Measurements from ENCODE around the gene FBXL7. TPM values are rescaled to one million over a fixed set of nuclear protein-coding genes. Genes with fewer than 3 reads are reported as not detected.

Gene FBXL7
- total RNA-seq, 4 donors from 2014 or later: 1.9 to 5.9 (median 3.0) TPM

DNA sequence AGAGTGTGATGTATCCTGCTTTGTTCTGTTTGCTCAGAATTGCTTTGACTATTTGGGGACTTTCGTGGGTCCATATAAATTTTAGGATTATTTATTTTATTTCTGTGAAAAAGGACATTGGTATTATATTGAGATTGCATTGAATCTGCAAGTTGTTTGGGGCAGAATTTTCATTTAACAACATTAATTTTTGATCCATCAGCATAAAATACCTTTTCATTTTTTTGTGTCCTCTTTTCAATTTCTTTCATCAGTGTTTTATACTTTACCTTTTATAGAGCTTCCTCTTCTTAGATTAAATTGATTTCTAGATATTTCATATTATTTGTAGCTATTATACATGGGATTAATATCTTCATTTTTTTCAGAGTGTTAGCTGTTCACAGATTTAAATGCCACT, 40.8 kb upstream of the FBXL7 start:
- TF ChIP-seq, protein P1, sequence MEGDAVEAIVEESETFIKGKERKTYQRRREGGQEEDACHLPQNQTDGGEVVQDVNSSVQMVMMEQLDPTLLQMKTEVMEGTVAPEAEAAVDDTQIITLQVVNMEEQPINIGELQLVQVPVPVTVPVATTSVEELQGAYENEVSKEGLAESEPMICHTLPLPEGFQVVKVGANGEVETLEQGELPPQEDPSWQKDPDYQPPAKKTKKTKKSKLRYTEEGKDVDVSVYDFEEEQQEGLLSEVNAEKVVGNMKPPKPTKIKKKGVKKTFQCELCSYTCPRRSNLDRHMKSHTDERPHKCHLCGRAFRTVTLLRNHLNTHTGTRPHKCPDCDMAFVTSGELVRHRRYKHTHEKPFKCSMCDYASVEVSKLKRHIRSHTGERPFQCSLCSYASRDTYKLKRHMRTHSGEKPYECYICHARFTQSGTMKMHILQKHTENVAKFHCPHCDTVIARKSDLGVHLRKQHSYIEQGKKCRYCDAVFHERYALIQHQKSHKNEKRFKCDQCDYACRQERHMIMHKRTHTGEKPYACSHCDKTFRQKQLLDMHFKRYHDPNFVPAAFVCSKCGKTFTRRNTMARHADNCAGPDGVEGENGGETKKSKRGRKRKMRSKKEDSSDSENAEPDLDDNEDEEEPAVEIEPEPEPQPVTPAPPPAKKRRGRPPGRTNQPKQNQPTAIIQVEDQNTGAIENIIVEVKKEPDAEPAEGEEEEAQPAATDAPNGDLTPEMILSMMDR (IDR thresholded peaks at IDR 0.05): no peak
- TF ChIP-seq POLR2A (IDR thresholded peaks at IDR 0.05): no peak
- no peak for DNase-seq (ENCODE audit: low spot score in 2 of 2)
- Histone ChIP-seq H3K4me3 (no peak overlapping the region), H3K9me3 (no peaks in the 10 kb centered on the region), H3K4me1 (no peaks in the 10 kb centered on the region), H3K27ac (no peak overlapping the region), H3K27me3 (no peaks in the 10 kb centered on the region), H3K36me3 (no peaks in the 10 kb centered on the region)
- WGBS: 91% methylated on average over 1 of the region's 1 CpG

DNA sequence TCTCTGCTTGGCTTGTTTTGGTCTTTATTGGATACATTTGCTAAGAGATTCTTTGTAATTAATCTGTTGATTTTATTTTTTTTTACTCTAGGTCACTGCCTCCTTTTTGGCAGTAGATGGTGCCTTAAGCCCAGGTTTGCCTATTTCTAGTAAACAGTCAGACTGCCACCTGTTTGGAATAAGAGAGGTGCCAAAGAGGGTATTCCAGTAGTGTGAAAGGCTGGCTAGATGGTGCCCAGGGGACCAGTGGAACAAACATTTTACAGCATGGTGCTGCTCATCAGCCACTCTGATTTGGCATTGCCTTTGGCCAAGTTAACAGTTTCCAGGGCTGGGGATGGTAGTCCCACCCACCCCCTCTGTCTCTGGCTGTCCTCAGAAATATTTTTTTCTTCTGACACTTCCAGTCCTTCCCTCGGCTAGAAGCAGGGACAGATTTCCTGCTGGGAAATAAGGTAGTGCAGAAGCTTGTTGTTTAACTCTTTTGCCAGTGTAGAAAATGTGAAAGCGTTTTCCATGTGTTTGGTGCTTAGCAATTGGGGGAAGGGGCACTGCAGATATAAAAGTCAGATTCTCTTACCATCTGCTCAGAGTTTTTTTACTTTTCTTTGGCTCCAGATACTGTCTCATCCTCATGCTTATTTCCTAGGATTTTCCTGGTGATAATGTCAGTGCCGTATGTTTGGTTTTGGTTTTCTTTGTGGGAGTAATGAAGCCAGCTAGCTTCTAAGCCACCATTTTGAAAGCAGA, 36.6 kb upstream of the FBXL7 start:
- H3K36me3 ChIP-seq: no peaks in the 10 kb centered on the region
- no peaks in the 10 kb centered on the region for H3K4me1 ChIP-seq
- no peaks in the 10 kb centered on the region for H3K9me3 ChIP-seq
- H3K27me3 ChIP-seq: no peaks in the 10 kb centered on the region
- no peak for DNase-seq (ENCODE audit: low spot score in 2 of 2)
- no peak overlapping the region for H3K27ac ChIP-seq
- H3K4me3 ChIP-seq: no peak overlapping the region
- TF ChIP-seq POLR2A (IDR thresholded peaks at IDR 0.05) (no peak), POLR2AphosphoS5 (IDR thresholded peaks at IDR 0.05) (no peak), EP300 (IDR thresholded peaks at IDR 0.05) (no peak)
- TF ChIP-seq, protein P1 (IDR thresholded peaks at IDR 0.05): no peak
- WGBS: 63% methylated on average over 3 of the region's 3 CpGs

DNA sequence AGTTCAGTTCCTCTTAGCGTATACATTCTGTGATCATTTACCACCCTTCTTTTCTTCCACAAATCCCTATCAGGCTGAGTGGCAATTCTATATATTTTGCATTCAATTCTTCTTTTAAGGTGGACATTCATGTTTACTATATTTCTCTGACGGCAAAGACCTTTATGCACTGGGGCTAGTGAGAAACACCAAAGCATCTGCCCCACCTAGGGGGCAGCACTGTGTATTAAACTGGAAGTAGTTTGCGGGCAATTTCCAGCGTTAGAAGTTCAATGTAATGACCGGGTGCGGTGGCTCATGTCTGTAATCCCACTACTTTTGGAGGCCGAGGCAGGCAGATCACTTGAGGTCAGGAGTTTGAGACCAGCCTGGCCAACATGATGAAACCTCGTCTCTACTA, 27.9 kb upstream of the FBXL7 start:
- Histone ChIP-seq H3K27me3 (no peaks in the 10 kb centered on the region), H3K4me3 (no peak overlapping the region), H3K9me3 (no peaks in the 10 kb centered on the region), H3K4me1 (no peaks in the 10 kb centered on the region), H3K36me3 (no peaks in the 10 kb centered on the region), H3K27ac (no peak overlapping the region)
- 98% methylated on average over 8 of the region's 8 CpGs for WGBS
- DNase-seq (ENCODE audit: low spot score in 2 of 2): no peak
- TF ChIP-seq POLR2AphosphoS5 (IDR thresholded peaks at IDR 0.05) (no peak), EP300 (IDR thresholded peaks at IDR 0.05) (no peak), POLR2A (IDR thresholded peaks at IDR 0.05) (no peak)
- TF ChIP-seq, protein P1 (IDR thresholded peaks at IDR 0.05): no peak

DNA sequence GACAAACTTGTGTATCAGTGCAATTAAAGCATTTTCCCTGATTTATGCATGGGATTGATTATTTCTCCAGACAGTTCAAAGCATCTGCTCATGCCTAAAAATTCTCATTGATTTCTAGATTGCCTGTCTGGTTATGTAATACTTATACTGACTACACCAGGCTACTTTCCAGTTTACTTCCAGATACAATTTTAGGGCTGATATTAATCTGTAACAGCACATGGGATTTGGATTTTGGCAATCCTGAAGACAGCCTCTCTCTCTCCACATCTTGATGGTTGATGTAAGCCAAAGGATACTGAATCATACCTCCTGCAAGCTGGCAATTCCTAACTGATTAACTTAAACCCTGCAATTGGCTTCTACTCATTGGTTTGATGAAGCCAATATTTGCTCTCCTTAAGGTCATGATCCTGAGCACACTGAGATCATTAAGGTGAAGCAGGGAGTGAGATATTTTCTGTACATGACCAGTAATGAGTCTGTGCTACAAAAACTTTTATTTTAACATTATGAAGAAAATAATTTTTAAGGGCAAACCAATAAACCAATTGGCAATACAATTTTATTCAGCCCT, 25.7 kb upstream of the FBXL7 start:
- no peak for DNase-seq (ENCODE audit: low spot score in 2 of 2)
- no peak for TF ChIP-seq POLR2AphosphoS5 (IDR thresholded peaks at IDR 0.05)
- no peak for TF ChIP-seq EP300 (IDR thresholded peaks at IDR 0.05)
- TF ChIP-seq, protein P1 (IDR thresholded peaks at IDR 0.05): no peak
- no peak for TF ChIP-seq POLR2A (IDR thresholded peaks at IDR 0.05)
- no peaks in the 10 kb centered on the region for H3K4me1 ChIP-seq
- no peaks in the 10 kb centered on the region for H3K9me3 ChIP-seq
- no peaks in the 10 kb centered on the region for H3K27me3 ChIP-seq
- no peak overlapping the region for H3K4me3 ChIP-seq
- H3K36me3 ChIP-seq: no peaks in the 10 kb centered on the region
- no peak overlapping the region for H3K27ac ChIP-seq

- no peaks in the 10 kb centered on the region for H3K27me3 ChIP-seq
- no peaks in the 10 kb centered on the region for H3K4me1 ChIP-seq
- TF ChIP-seq EP300 (IDR thresholded peaks at IDR 0.05) (no peak), POLR2AphosphoS5 (IDR thresholded peaks at IDR 0.05) (no peak), POLR2A (IDR thresholded peaks at IDR 0.05) (no peak)
- TF ChIP-seq, protein P1 (IDR thresholded peaks at IDR 0.05): no peak
- H3K27ac ChIP-seq: no peak overlapping the region
- WGBS: 75% methylated on average over 7 of the region's 7 CpGs
- no peak for DNase-seq (ENCODE audit: low spot score in 2 of 2)
- H3K36me3 ChIP-seq: no peaks in the 10 kb centered on the region
- H3K4me3 ChIP-seq: no peak overlapping the region
- H3K9me3 ChIP-seq: no peaks in the 10 kb centered on the region
These were observed 24.6 kb upstream of the FBXL7 start for GRCh38 chr5:15475367-15475766.

All from suprapubic skin (tissue), 4 donors.